GM19467 (cell line): ENCODE measurements around the gene HTRA3.

ENCODE experiments used
- ATAC-seq: cut with Tn5 transposase; IDR thresholded peaks from one replicate; pipeline ENCODE4 v1.9.1; 2021; ENCODE audit warnings: mild to moderate bottlenecking, moderate library complexity; ENCODE audit not compliant: unreplicated experiment

The HTRA3 gene

GRCh38 chr4:8278421-8279287, 9.1 kb downstream of the HTRA3 start:
- no peak for ATAC-seq

GRCh38 chr4:8279321-8280157, 10.0 kb downstream of the HTRA3 start:
- ATAC-seq = no peak

GRCh38 chr4:8280158-8280875, 10.8 kb downstream of the HTRA3 start:
- no peak for ATAC-seq

GRCh38 chr4:8280876-8281440, 11.4 kb downstream of the HTRA3 start:
- no peak for ATAC-seq

GRCh38 chr4:8281519-8282133, 12.1 kb downstream of the HTRA3 start:
- ATAC-seq = no peak

- no peak for ATAC-seq
These were observed 12.6 kb downstream of the HTRA3 start for GRCh38 chr4:8282134-8282641.

GRCh38 chr4:8282742-8283141, 13.2 kb downstream of the HTRA3 start:
- no peak for ATAC-seq

- ATAC-seq = no peak
These were observed 13.6 kb downstream of the HTRA3 start for GRCh38 chr4:8283161-8283560.

GRCh38 chr4:8283631-8284121, 14.1 kb downstream of the HTRA3 start:
- ATAC-seq = no peak

- ATAC-seq = no peak
These were observed 14.8 kb downstream of the HTRA3 start for GRCh38 chr4:8284391-8284790.

GRCh38 chr4:8285143-8285975, 15.8 kb downstream of the HTRA3 start:
- no peak for ATAC-seq

- no peak for ATAC-seq
These were observed 16.6 kb downstream of the HTRA3 start for GRCh38 chr4:8285976-8286718.

GRCh38 chr4:8286719-8287342, 17.3 kb downstream of the HTRA3 start:
- no peak for ATAC-seq

GRCh38 chr4:8287343-8288280, 18.1 kb downstream of the HTRA3 start:
- no peak for ATAC-seq

GRCh38 chr4:8289151-8289750, 19.7 kb downstream of the HTRA3 start:
- ATAC-seq = no peak

GRCh38 chr4:8289956-8290700, 20.6 kb downstream of the HTRA3 start:
- no peak for ATAC-seq
